DND-41 (cell line): ENCODE results near the gene ANKRD40.

Experiments used
- EZH2 ChIP-seq: IDR thresholded peaks from 3 replicates; pipeline ENCODE4 v1.6.1; 2012; ENCODE audit warnings: borderline replicate concordance, low read depth, mild to moderate bottlenecking, moderate library complexity, low read length, inconsistent platforms; ENCODE audit not compliant: severe bottlenecking
- TF ChIP-seq, protein P1 (sequence below): IDR thresholded peaks from 2 replicates; pipeline ENCODE4 v1.5.1; 2012; ENCODE audit warnings: borderline replicate concordance, low read length, moderate library complexity, mild to moderate bottlenecking; ENCODE audit not compliant: poor library complexity, severe bottlenecking; ENCODE audit errors: extremely low read depth

DNA sequence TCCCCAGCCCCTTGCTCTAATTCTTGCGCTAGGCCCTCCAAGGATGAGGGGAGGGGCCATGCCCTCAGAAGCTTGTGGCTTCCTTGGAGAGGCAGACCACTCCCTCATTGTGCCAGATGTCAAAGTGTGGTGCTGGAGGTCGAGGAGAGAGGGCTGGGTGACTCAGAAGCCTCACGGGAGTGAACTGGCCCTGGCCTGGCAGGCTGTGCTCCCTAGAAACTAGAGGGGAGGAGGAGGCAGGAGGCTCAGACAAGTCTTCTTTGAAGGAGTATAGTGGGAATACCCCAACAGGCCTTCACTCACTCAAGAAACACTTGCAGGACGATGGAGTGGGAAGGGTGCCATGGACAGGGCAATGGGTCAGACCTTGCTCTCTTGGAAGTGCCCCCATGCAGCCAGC lies 18.5 kb downstream of the ANKRD40 start:
- TF ChIP-seq, protein P1, sequence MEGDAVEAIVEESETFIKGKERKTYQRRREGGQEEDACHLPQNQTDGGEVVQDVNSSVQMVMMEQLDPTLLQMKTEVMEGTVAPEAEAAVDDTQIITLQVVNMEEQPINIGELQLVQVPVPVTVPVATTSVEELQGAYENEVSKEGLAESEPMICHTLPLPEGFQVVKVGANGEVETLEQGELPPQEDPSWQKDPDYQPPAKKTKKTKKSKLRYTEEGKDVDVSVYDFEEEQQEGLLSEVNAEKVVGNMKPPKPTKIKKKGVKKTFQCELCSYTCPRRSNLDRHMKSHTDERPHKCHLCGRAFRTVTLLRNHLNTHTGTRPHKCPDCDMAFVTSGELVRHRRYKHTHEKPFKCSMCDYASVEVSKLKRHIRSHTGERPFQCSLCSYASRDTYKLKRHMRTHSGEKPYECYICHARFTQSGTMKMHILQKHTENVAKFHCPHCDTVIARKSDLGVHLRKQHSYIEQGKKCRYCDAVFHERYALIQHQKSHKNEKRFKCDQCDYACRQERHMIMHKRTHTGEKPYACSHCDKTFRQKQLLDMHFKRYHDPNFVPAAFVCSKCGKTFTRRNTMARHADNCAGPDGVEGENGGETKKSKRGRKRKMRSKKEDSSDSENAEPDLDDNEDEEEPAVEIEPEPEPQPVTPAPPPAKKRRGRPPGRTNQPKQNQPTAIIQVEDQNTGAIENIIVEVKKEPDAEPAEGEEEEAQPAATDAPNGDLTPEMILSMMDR: no peak
- TF ChIP-seq EZH2: no peak
